ENCODE data around the gene ACR. TPM values are rescaled to one million over a fixed set of nuclear protein-coding genes. Genes with fewer than 3 reads are reported as not detected.

The ACR gene
- total RNA-seq, 2 donors from 2014 or later = 0.18 TPM; not detected in 1

DNA sequence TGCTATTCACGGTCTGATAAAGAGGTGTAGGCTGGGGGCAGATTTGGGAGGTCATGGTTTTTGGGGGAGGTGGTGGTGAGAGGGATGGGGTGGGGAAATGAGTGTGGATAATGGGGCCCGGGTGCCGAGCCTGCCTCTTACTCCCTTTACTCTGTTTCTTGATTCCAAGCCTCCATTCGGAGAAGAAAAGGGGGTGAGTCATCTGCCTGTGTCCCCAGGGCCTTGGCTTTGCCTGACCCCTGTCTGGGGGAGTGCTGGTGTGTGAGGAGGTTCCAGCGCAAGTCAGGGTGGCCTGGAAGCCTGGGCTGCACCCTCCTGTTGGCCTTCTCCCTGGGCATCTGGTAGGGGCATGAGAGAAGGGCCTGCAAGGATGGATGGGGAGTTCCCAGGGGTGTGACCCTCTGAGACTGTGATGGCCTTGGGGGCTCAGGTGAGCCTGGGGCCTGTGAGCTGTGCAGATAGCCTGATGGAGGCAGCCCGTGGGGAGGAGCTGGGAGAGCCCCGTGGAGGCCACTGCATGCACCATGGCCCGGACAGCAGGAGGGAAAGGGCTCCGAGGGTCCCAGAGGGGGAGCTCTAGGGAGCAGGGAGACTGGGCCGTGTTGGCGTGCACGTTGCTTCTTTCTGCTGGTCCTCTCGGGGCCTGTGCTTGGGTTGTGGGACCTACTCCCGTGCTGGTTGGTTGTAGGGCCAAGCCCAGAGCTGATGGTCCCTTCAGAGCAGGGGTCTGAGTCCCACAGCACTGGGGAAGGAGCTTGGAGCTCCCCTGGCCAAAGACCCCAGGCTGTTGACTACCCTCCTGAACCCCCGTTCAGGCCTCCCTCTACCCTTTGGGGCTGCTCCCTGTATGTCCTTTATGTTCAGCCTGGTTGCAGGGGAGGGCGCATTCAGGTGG is 26.3 kb upstream of the ACR start:
- Mint-ChIP-seq H3K27me3 (ENCODE audit: insufficient read depth) (peaks cover 8% of the 10 kb centered on the region), H3K4me3 (no peak overlapping the region), H3K36me3 (ENCODE audit: low read depth) (peaks cover 6% of the 10 kb centered on the region), H3K27ac (no peak overlapping the region), H3K4me1 (no peaks in the 10 kb centered on the region), H3K9me3 (no peaks in the 10 kb centered on the region)
- Histone ChIP-seq H3K36me3 (ENCODE audit: control insufficient read depth, insufficient read depth, low read length) (peaks cover 3% of the 10 kb centered on the region), H3K9me3 (ENCODE audit: control insufficient read depth, low read length) (no peaks in the 10 kb centered on the region), H3K9ac (ENCODE audit: extremely low read depth, low read length, poor library complexity, severe bottlenecking) (no peak overlapping the region), H3K27ac (ENCODE audit: low read depth, low read length) (no peak overlapping the region), H3K27me3 (ENCODE audit: control insufficient read depth, insufficient read depth, low read length, poor library complexity, severe bottlenecking) (no peaks in the 10 kb centered on the region), H3K4me1 (ENCODE audit: control insufficient read depth, insufficient read depth, low read length) (no peaks in the 10 kb centered on the region), H3K4me3 (ENCODE audit: low read length) (no peak overlapping the region)
- DNase-seq = peak; percentile 40
- no peak for TF ChIP-seq CTCF (conservative IDR thresholded peaks at IDR 0.05)
- 91 to 96% methylated on average over 4 to 16 of the region's 16 CpGs for WGBS, 2 experiments (ENCODE audit: insufficient coverage in 1 of 2, insufficient read length in 1 of 2)

GRCh38 chr22:50712341-50713007 is 25.5 kb upstream of the ACR start:
- no peak overlapping the region for H3K27ac ChIP-seq (ENCODE audit: low read depth, low read length)
- H3K4me3 Mint-ChIP-seq = no peak overlapping the region
- no peak overlapping the region for H3K9ac ChIP-seq (ENCODE audit: extremely low read depth, low read length, poor library complexity, severe bottlenecking)
- H3K9me3 Mint-ChIP-seq = no peaks in the 10 kb centered on the region
- TF ChIP-seq CTCF (conservative IDR thresholded peaks at IDR 0.05) = no peak
- peaks cover 16% of the 10 kb centered on the region for H3K27me3 Mint-ChIP-seq (ENCODE audit: insufficient read depth)
- no peaks in the 10 kb centered on the region for H3K4me1 ChIP-seq (ENCODE audit: control insufficient read depth, insufficient read depth, low read length)
- H3K4me3 ChIP-seq (ENCODE audit: low read length) = no peak overlapping the region
- WGBS, 2 experiments (ENCODE audit: insufficient coverage in 1 of 2, insufficient read length in 1 of 2) = 88 to 91% methylated on average over 7 to 9 of the region's 9 CpGs
- no peaks in the 10 kb centered on the region for H3K9me3 ChIP-seq (ENCODE audit: control insufficient read depth, low read length)
- H3K36me3 Mint-ChIP-seq (ENCODE audit: low read depth) = peaks cover 13% of the 10 kb centered on the region
- no peak overlapping the region for H3K27ac Mint-ChIP-seq
- H3K36me3 ChIP-seq (ENCODE audit: control insufficient read depth, insufficient read depth, low read length) = peaks cover 3% of the 10 kb centered on the region
- peak; percentile 31 for DNase-seq
- peaks cover 3% of the 10 kb centered on the region for H3K27me3 ChIP-seq (ENCODE audit: control insufficient read depth, insufficient read depth, low read length, poor library complexity, severe bottlenecking)
- no peaks in the 10 kb centered on the region for H3K4me1 Mint-ChIP-seq

GRCh38 chr22:50713008-50713385 is 25.0 kb upstream of the ACR start:
- Mint-ChIP-seq H3K27me3 (ENCODE audit: insufficient read depth) (peaks cover 21% of the 10 kb centered on the region), H3K4me3 (no peak overlapping the region), H3K27ac (no peak overlapping the region), H3K9me3 (no peaks in the 10 kb centered on the region), H3K4me1 (no peaks in the 10 kb centered on the region), H3K36me3 (ENCODE audit: low read depth) (peaks cover 16% of the 10 kb centered on the region)
- no peaks in the 10 kb centered on the region for H3K4me1 ChIP-seq (ENCODE audit: control insufficient read depth, insufficient read depth, low read length)
- H3K4me3 ChIP-seq (ENCODE audit: low read length) = no peak overlapping the region
- H3K27ac ChIP-seq (ENCODE audit: low read depth, low read length) = no peak overlapping the region
- DNase-seq = no peak
- no peak overlapping the region for H3K9ac ChIP-seq (ENCODE audit: extremely low read depth, low read length, poor library complexity, severe bottlenecking)
- peaks cover 8% of the 10 kb centered on the region for H3K27me3 ChIP-seq (ENCODE audit: control insufficient read depth, insufficient read depth, low read length, poor library complexity, severe bottlenecking)
- no peaks in the 10 kb centered on the region for H3K9me3 ChIP-seq (ENCODE audit: control insufficient read depth, low read length)
- 93 to 96% methylated on average over 11 to 13 of the region's 13 CpGs for WGBS, 2 experiments (ENCODE audit: insufficient coverage in 1 of 2, insufficient read length in 1 of 2)
- H3K36me3 ChIP-seq (ENCODE audit: control insufficient read depth, insufficient read depth, low read length) = peaks cover 3% of the 10 kb centered on the region
- TF ChIP-seq CTCF (conservative IDR thresholded peaks at IDR 0.05) = no peak
